Stomach (tissue), 9 donors: ENCODE data around the gene KPNA4. TPM values are rescaled to one million over a fixed set of nuclear protein-coding genes. Genes with fewer than 3 reads are reported as not detected.

ENCODE experiments used
- DNase-seq, 2 donors: peaks; one replicate each; pipeline versions ENCODE4 v3.0.0 to v3.0.0-alpha.2; 2013 to 2019
- H3K27ac ChIP-seq, 5 donors: fragments of 200-600 bp in 4 of 5; sonication (generic) in 4 of 5; one replicate each; pipeline ENCODE4 v1.5.1; 2013 to 2019; ENCODE audit warnings: mild to moderate bottlenecking in 1 of 5, moderate library complexity in 1 of 5
- H3K27me3 ChIP-seq, 3 donors: fragments of 200-600 bp; sonication (generic); one replicate each; pipeline ENCODE4 v1.5.1; 2017 to 2019; ENCODE audit warnings: mixed run types in 1 of 3
- H3K36me3 ChIP-seq, 4 donors: fragments of 200-600 bp; sonication (generic); 1 replicate in 3 of 4; 2 replicates in 1 of 4; pipeline ENCODE4 v1.5.1; 2016 to 2019
- H3K4me1 ChIP-seq, 4 donors: fragments of 200-600 bp; sonication (generic); one replicate each; pipeline ENCODE4 v1.5.1; 2016 to 2019
- H3K4me3 ChIP-seq, 4 donors: fragments of 200-600 bp; sonication (generic) in 3 of 4; one replicate each; pipeline ENCODE4 v1.5.1; 2016 to 2019; ENCODE audit warnings: mild to moderate bottlenecking in 1 of 4
- H3K9me3 ChIP-seq, 4 donors: fragments of 200-600 bp; sonication (generic); one replicate each; pipeline ENCODE4 v1.5.1; 2016 to 2019
- CTCF ChIP-seq, 7 experiments: fragments of 450-650 bp in 4 of 7; fragments of 200-600 bp in 3 of 7; sonication (generic) in 3 of 7; IDR thresholded peaks; one replicate each; pipeline ENCODE4 v1.5.1; 2016 to 2019; ENCODE audit warnings: antibody characterized with exemption in 7 of 7, control low read depth in 2 of 7, mild to moderate bottlenecking in 1 of 7
- EP300 ChIP-seq: sonication (generic); formaldehyde crosslinking; IDR thresholded peaks from one replicate; pipeline ENCODE4 v1.6.1; 2017; ENCODE audit warnings: antibody characterized with exemption
- POLR2A ChIP-seq, 4 donors: fragments of 450-650 bp; IDR thresholded peaks; one replicate each; pipeline ENCODE4 v1.6.1; 2016; ENCODE audit warnings: antibody characterized with exemption in 4 of 4, control low read depth in 2 of 4, mild to moderate bottlenecking in 1 of 4, moderate library complexity in 1 of 4
- POLR2AphosphoS5 ChIP-seq, 3 donors: sonication (generic); formaldehyde crosslinking; IDR thresholded peaks; one replicate each; pipeline ENCODE4 v1.6.1; 2016; ENCODE audit warnings: antibody characterized with exemption in 3 of 3
- WGBS, 5 donors: extraction: QIAGEN DNeasy Blood & Tissue Kit in 3 of 5; methylation state at CpG; one replicate each; pipeline versions ENCODE4 v1.1.5 to v1.1.7; 2013 to 2018; 5-methylcytosine and 5-hydroxymethylcytosine counted together
- intact Hi-C: fragments of 100-400 bp; cut with DNase I; formaldehyde crosslinking; loops from one replicate; pipeline ENCODE4 v1.15.1; 2023; ENCODE audit warnings: low total_unique reads
- polyA plus RNA-seq, 3 donors: library from polyadenylated mRNA; stranded (reverse); fragments of 200-250 nt; gene quantifications; one replicate each; pipeline ENCODE4 v1.2.3, GENCODE V29; 2013
- total RNA-seq, 5 donors: library from RNA; depleted of rRNA; stranded (reverse); fragments of >200 nt; gene quantifications; one replicate each; pipeline versions ENCODE4 v1.1.0 to v1.2.3, GENCODE V29; 2014 to 2016
- donor health status: healthy with polysubstance abuse.
- donor health status: Bipolar disorder and iron deficiency.
- donor health status: healthy.

The KPNA4 gene
- total and polyA plus RNA-seq, 8 donors = 3.8 to 41.7 (median 16.1) TPM

DNA sequence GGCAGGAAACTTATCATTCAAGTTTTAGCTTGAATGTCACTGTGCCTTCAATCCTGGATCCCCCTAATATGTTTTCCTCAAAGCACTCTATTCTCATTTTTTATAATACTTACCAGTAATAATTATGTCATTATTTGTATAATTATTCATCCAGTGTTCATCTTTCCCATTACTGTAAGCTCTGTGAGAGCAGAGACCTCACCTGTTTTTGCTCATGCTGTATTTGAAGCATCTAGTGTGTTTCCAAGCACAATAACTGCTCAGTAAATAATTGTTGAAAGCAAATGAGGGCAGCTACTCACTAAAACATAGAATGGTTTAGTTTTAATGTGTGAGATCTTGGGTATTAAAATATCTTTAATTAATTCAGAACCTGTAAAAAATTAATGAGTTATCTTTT lies 36.9 kb upstream of the KPNA4 start:
- H3K9me3 ChIP-seq = no peaks in the 10 kb centered on the region
- H3K27me3 ChIP-seq = no peaks in the 10 kb centered on the region
- H3K4me3 ChIP-seq = no peak overlapping the region
- no peaks in the 10 kb centered on the region for H3K36me3 ChIP-seq
- no peak for DNase-seq
- peaks cover 0 to 6% (median 0%) of the 10 kb centered on the region in 4 donors for H3K4me1 ChIP-seq
- TF ChIP-seq CTCF (IDR thresholded peaks at IDR 0.05) (no peak), POLR2AphosphoS5 (IDR thresholded peaks at IDR 0.05) (no peak), EP300 (no peak), POLR2A (IDR thresholded peaks at IDR 0.05) (no peak)
- H3K27ac ChIP-seq = no peak overlapping the region
- intact Hi-C loops = no loop called here

- no peak for TF ChIP-seq CTCF (IDR thresholded peaks at IDR 0.05)
- no peak for TF ChIP-seq POLR2A (IDR thresholded peaks at IDR 0.05)
- TF ChIP-seq POLR2AphosphoS5 (IDR thresholded peaks at IDR 0.05) = no peak
- TF ChIP-seq EP300 = no peak
- Histone ChIP-seq H3K4me3 (no peak overlapping the region), H3K27me3 (no peaks in the 10 kb centered on the region), H3K36me3 (no peaks in the 10 kb centered on the region), H3K4me1 (peaks cover 0 to 6% (median 0%) of the 10 kb centered on the region in 4 donors), H3K9me3 (no peaks in the 10 kb centered on the region), H3K27ac (no peak overlapping the region)
- DNase-seq = no peak
- 15 to 47% (median 26%) methylated on average over 1 of the region's 1 CpG for WGBS, 5 donors
- intact Hi-C loops = no loop called here
Measured at GRCh38 chr3:160601288-160601687, 35.9 kb upstream of the KPNA4 start.

GRCh38 chr3:160598865-160599264 lies 33.5 kb upstream of the KPNA4 start:
- peak in 1 of 2 donors; percentile 7 for DNase-seq
- H3K9me3 ChIP-seq = no peaks in the 10 kb centered on the region
- WGBS, 5 donors = 60 to 68% (median 66%) methylated on average over 2 of the region's 2 CpGs
- H3K4me1 ChIP-seq = peaks cover 0 to 6% (median 0%) of the 10 kb centered on the region in 4 donors
- no peaks in the 10 kb centered on the region for H3K27me3 ChIP-seq
- no peak overlapping the region for H3K27ac ChIP-seq
- no peaks in the 10 kb centered on the region for H3K36me3 ChIP-seq
- H3K4me3 ChIP-seq = no peak overlapping the region
- intact Hi-C loops = no loop called here
- TF ChIP-seq POLR2A (IDR thresholded peaks at IDR 0.05) (no peak), POLR2AphosphoS5 (IDR thresholded peaks at IDR 0.05) (no peak), CTCF (IDR thresholded peaks at IDR 0.05) (no peak), EP300 (no peak)

GRCh38 chr3:160588023-160588422 lies 22.7 kb upstream of the KPNA4 start:
- intact Hi-C loops = no loop called here
- H3K9me3 ChIP-seq = peaks cover 0 to 30% (median 2%) of the 10 kb centered on the region in 4 donors
- no peaks in the 10 kb centered on the region for H3K27me3 ChIP-seq
- no peaks in the 10 kb centered on the region for H3K36me3 ChIP-seq
- no peaks in the 10 kb centered on the region for H3K4me1 ChIP-seq
- no peak for DNase-seq
- no peak for TF ChIP-seq POLR2AphosphoS5 (IDR thresholded peaks at IDR 0.05)
- H3K27ac ChIP-seq = no peak overlapping the region
- H3K4me3 ChIP-seq = no peak overlapping the region

- no peaks in the 10 kb centered on the region for H3K36me3 ChIP-seq
- H3K9me3 ChIP-seq = peaks cover 0 to 30% (median 2%) of the 10 kb centered on the region in 4 donors
- H3K27me3 ChIP-seq = no peaks in the 10 kb centered on the region
- TF ChIP-seq POLR2A (IDR thresholded peaks at IDR 0.05) (no peak), POLR2AphosphoS5 (IDR thresholded peaks at IDR 0.05) (no peak), CTCF (IDR thresholded peaks at IDR 0.05) (no peak), EP300 (no peak)
- no peak overlapping the region for H3K27ac ChIP-seq
- H3K4me3 ChIP-seq = no peak overlapping the region
- intact Hi-C loops = no loop called here
- 82 to 100% (median 93%) methylated on average over 1 of the region's 1 CpG for WGBS, 5 donors
- H3K4me1 ChIP-seq = no peaks in the 10 kb centered on the region
- no peak for DNase-seq
Measured at GRCh38 chr3:160587105-160587504, 21.7 kb upstream of the KPNA4 start.
